ENCODE results near the gene HMGN3. TPM values are rescaled to one million over a fixed set of nuclear protein-coding genes. Genes with fewer than 3 reads are reported as not detected.

The HMGN3 gene
- total and polyA plus RNA-seq, 2 of the 13 experiments (the other 11 are each of a cell fraction or from before 2014, with no cell fraction given), result 67.9 to 145 TPM

DNA sequence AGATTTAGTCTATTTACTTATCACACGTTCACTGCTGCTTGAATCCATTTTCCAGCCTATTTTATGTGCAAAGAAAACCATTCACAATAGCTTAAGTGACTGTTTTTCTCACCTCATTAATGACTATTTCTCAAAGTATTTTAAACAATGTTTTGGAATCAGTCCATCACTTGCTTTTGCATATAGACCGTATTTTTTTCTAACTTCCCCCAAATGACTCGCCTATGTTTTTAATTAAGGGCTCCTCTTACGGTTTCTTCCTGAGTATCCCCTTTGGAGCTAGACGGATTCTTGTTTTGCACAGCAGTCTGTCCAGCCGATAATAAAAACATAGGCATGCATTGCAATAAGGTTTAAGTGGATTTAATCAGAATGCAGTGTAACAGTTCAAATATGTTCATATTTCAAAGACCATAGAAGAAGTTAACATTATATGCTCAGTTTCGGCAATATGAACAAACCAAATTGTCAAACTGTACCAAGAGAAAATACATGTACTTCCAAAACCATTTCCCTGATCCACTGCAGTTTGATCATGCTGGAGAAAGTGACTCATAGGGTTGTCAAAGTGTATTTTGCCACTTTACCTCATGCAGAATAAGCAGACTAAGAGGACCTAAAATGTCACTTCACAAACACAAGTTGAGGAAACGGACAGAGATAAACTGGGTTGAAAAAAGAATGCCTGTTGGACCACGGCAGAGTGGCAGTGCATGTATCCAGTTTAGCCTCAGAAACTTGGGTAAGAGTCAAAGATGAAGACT lies 66.4 kb downstream of the HMGN3 start (continued):
- TF ChIP-seq, protein P1, sequence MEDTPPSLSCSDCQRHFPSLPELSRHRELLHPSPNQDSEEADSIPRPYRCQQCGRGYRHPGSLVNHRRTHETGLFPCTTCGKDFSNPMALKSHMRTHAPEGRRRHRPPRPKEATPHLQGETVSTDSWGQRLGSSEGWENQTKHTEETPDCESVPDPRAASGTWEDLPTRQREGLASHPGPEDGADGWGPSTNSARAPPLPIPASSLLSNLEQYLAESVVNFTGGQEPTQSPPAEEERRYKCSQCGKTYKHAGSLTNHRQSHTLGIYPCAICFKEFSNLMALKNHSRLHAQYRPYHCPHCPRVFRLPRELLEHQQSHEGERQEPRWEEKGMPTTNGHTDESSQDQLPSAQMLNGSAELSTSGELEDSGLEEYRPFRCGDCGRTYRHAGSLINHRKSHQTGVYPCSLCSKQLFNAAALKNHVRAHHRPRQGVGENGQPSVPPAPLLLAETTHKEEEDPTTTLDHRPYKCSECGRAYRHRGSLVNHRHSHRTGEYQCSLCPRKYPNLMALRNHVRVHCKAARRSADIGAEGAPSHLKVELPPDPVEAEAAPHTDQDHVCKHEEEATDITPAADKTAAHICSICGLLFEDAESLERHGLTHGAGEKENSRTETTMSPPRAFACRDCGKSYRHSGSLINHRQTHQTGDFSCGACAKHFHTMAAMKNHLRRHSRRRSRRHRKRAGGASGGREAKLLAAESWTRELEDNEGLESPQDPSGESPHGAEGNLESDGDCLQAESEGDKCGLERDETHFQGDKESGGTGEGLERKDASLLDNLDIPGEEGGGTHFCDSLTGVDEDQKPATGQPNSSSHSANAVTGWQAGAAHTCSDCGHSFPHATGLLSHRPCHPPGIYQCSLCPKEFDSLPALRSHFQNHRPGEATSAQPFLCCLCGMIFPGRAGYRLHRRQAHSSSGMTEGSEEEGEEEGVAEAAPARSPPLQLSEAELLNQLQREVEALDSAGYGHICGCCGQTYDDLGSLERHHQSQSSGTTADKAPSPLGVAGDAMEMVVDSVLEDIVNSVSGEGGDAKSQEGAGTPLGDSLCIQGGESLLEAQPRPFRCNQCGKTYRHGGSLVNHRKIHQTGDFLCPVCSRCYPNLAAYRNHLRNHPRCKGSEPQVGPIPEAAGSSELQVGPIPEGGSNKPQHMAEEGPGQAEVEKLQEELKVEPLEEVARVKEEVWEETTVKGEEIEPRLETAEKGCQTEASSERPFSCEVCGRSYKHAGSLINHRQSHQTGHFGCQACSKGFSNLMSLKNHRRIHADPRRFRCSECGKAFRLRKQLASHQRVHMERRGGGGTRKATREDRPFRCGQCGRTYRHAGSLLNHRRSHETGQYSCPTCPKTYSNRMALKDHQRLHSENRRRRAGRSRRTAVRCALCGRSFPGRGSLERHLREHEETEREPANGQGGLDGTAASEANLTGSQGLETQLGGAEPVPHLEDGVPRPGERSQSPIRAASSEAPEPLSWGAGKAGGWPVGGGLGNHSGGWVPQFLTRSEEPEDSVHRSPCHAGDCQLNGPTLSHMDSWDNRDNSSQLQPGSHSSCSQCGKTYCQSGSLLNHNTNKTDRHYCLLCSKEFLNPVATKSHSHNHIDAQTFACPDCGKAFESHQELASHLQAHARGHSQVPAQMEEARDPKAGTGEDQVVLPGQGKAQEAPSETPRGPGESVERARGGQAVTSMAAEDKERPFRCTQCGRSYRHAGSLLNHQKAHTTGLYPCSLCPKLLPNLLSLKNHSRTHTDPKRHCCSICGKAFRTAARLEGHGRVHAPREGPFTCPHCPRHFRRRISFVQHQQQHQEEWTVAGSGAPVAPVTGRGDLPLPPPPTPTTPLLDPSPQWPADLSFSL (CRISPR knock-in tag; IDR thresholded peaks at IDR 0.05), result no peak
- TF ChIP-seq FOSL2 (CRISPR knock-in tag; IDR thresholded peaks at IDR 0.05) (no peak), CCDC6 (CRISPR knock-in tag; IDR thresholded peaks at IDR 0.05) (no peak)

DNA sequence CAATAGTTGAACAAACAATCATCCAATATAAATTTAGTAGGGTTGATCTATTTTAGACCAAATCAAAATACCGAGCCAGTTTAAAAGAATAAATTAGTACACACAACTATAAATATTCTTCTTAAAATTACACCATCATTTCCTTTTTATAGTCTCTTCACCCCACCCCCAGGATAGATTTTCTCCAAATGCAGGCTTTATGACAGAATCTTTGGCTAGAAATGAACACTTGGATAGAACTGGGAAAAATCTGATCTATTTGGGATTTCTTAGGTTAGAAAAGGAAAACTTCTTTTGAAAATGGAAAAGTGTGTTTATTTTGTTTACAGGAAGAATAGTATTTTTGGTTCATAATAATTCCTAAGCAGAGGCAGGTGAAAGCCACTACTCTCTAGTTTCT lies 74.6 kb downstream of the HMGN3 start:
- Histone ChIP-seq H3K4me1 (ENCODE audit: insufficient read depth, low read length) (peaks cover 36% of the 10 kb centered on the region), H3K36me3 (replicated peaks in 1 of 2; ENCODE audit: control insufficient read depth in 1 of 2, insufficient read depth in 2 of 2, low read length in 2 of 2) (no peaks in the 10 kb centered on the region), H2AFZ (ENCODE audit: low read length) (no peak overlapping the region), H3K27me3 (ENCODE audit: control insufficient read depth in 1 of 2, insufficient read depth in 2 of 2, low read length in 2 of 2) (peaks cover 0 to 6% of the 10 kb centered on the region in 2 experiments; a peak in 1 of 5 replicates), H3K79me2 (ENCODE audit: insufficient read depth, low read length) (no peaks in the 10 kb centered on the region), H4K20me1 (ENCODE audit: insufficient read depth, low read length) (no peaks in the 10 kb centered on the region), H3K4me2 (ENCODE audit: low read depth, low read length) (peak overlapping the region; percentile 67), H3K9me3 (ENCODE audit: low read length) (no peaks in the 10 kb centered on the region), H3K4me3 (replicated peaks in 1 of 3; ENCODE audit: insufficient read depth in 1 of 3, low read depth in 2 of 3, low read length in 3 of 3) (no peak overlapping the region), H3K9ac (ENCODE audit: insufficient read depth, low read depth, low read length) (no peak overlapping the region), H3K27ac (ENCODE audit: extremely low read length, insufficient read depth, low read length) (no peak overlapping the region)
- WGBS (ENCODE audit: low lambda C conversion rate), result 80% methylated on average over 1 of the region's 1 CpG
- intact Hi-C loops (cut with micrococcal nuclease; ENCODE audit: unreplicated experiment), result no loop called here
- in situ Hi-C loops (cut with HindIII; ENCODE audit: extremely low pct_ligation_motif_present, low pct_unique_long_range_greater_than_20kb), result no loop called here
- no peak for TF ChIP-seq FOXO1 (CRISPR knock-in tag; IDR thresholded peaks at IDR 0.05)
- no peak for TF ChIP-seq ZKSCAN5 (CRISPR knock-in tag; IDR thresholded peaks at IDR 0.05)
- no peak for TF ChIP-seq KDM1A (CRISPR knock-in tag; IDR thresholded peaks at IDR 0.05)
- CTCF ChIA-PET (ENCODE audit: low intra/inter-chr PET ratio, low total read pairs), result no interaction called here
- POLR2A ChIA-PET, result no interaction called here
- ATAC-seq, result no peak
- no TSS peak for BruUV-seq (replicated peaks)
- no peak for FAIRE-seq
- no peak for DNase-seq (ENCODE audit: low spot score)

Data from HepG2 (cell line).